KMS-11 (cell line): Measurements from ENCODE around the gene FOCAD.

Source experiments
- H2AFZ ChIP-seq: fragments of 200-600 bp; sonication (generic); 2 replicates; pipeline ENCODE4 v1.6.1; 2016; ENCODE audit warnings: antibody characterized with exemption, mixed run types, low read depth
- H3K27ac ChIP-seq: fragments of 200-600 bp; sonication (generic); 2 replicates; pipeline ENCODE4 v1.6.1; 2016; ENCODE audit warnings: mild to moderate bottlenecking, mixed run types
- H3K27me3 ChIP-seq: fragments of 200-600 bp; sonication (generic); 2 replicates; pipeline ENCODE4 v1.6.1; 2017; ENCODE audit warnings: mild to moderate bottlenecking, low read depth, mixed run types, moderate library complexity; ENCODE audit not compliant: insufficient read depth
- H3K36me3 ChIP-seq: fragments of 200-600 bp; sonication (generic); 2 replicates; pipeline ENCODE4 v1.6.1; 2017; ENCODE audit warnings: mild to moderate bottlenecking, mixed run types; ENCODE audit not compliant: insufficient read depth
- H3K4me1 ChIP-seq: fragments of 200-600 bp; sonication (generic); 2 replicates; pipeline ENCODE4 v1.6.1; 2016; ENCODE audit warnings: mild to moderate bottlenecking, low read depth, mixed run types; ENCODE audit not compliant: poor library complexity, severe bottlenecking
- H3K4me2 ChIP-seq: fragments of 200-600 bp; sonication (generic); 2 replicates; pipeline ENCODE4 v1.7.0; 2016; ENCODE audit warnings: mild to moderate bottlenecking, mixed run types
- H3K4me3 ChIP-seq: fragments of 200-600 bp; sonication (generic); IDR thresholded peaks from 2 replicates; pipeline ENCODE4 v1.6.1; 2017; ENCODE audit warnings: low read depth, low read length, mixed read lengths; ENCODE audit not compliant: insufficient read depth
- H3K79me2 ChIP-seq: fragments of 200-600 bp; sonication (generic); 2 replicates; pipeline ENCODE4 v1.6.1; 2016; ENCODE audit warnings: low read depth, mixed run types; ENCODE audit not compliant: insufficient read depth
- H3K9ac ChIP-seq: fragments of 200-600 bp; sonication (generic); 2 replicates; pipeline ENCODE4 v1.6.1; 2016; ENCODE audit warnings: mild to moderate bottlenecking, mixed run types
- H4K20me1 ChIP-seq: fragments of 200-600 bp; sonication (generic); 2 replicates; pipeline ENCODE4 v1.6.1; 2016; ENCODE audit warnings: mild to moderate bottlenecking, mixed run types; ENCODE audit not compliant: insufficient read depth
- TF ChIP-seq, protein P1 (sequence below): fragments of 200-600 bp; sonication (generic); conservative IDR thresholded peaks from 2 replicates; pipeline ENCODE4 v1.6.1; 2017; ENCODE audit warnings: low read depth, mild to moderate bottlenecking, antibody characterized with exemption, low read length, moderate library complexity, mixed read lengths

FOCAD gene

DNA sequence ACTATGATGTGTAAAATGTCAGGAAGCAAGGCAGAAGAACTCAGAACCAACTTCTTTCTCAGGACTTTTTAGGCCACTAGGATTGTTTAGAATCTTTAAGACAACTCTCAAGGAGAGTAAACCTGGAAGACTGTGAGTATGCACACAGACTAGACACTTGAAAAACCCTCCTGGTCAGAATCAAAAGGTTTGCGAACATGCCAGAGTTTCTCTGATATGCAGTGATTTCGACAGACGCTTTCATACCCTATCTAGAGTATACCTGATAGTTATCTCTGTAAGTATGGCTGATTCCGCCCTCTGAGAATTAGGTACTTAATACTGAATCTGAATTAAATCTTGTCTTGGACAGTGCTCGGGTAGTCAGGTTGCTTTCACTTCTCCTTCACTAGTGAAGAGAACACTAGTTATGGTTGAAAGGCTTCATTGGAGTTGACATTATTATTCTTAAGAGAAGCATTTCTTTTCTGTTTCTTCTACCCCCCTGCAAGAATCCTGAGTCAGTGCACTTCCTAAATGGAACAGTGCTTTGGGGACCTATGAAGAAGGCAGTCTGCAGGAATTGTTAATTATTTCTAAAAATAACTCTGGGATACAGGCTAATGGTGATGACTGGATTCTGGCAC is 189.3 kb downstream of the FOCAD start:
- Histone ChIP-seq H3K27me3 (no peaks in the 10 kb centered on the region), H3K79me2 (no peaks in the 10 kb centered on the region), H3K4me3 (no peak overlapping the region), H3K4me2 (no peak overlapping the region), H2AFZ (no peak overlapping the region), H3K9ac (no peak overlapping the region), H3K36me3 (no peaks in the 10 kb centered on the region), H3K4me1 (peaks cover 19% of the 10 kb centered on the region), H3K27ac (no peak overlapping the region), H4K20me1 (no peaks in the 10 kb centered on the region)
- TF ChIP-seq, protein P1, sequence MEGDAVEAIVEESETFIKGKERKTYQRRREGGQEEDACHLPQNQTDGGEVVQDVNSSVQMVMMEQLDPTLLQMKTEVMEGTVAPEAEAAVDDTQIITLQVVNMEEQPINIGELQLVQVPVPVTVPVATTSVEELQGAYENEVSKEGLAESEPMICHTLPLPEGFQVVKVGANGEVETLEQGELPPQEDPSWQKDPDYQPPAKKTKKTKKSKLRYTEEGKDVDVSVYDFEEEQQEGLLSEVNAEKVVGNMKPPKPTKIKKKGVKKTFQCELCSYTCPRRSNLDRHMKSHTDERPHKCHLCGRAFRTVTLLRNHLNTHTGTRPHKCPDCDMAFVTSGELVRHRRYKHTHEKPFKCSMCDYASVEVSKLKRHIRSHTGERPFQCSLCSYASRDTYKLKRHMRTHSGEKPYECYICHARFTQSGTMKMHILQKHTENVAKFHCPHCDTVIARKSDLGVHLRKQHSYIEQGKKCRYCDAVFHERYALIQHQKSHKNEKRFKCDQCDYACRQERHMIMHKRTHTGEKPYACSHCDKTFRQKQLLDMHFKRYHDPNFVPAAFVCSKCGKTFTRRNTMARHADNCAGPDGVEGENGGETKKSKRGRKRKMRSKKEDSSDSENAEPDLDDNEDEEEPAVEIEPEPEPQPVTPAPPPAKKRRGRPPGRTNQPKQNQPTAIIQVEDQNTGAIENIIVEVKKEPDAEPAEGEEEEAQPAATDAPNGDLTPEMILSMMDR, result no peak

DNA sequence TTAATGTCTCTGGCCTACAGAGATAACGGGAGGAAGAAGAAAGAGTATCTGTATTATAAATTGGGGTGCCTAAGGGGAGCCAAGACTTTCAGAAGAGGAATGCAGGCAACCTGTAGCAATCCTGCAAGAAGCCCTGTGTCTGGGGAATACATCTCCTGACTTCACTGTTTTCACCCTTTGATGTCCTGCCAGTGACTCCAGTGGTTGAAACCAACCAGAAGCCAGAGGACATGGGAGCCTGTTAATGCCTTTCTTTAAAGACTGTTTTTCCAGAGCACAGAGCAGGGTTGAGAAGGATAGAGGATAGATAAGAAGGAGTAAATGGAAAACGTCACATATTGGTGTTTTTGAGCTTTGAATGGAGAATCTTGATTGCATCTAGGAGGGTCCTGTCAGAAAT is 196.2 kb downstream of the FOCAD start:
- H3K4me3 ChIP-seq, result no peak overlapping the region
- H3K27ac ChIP-seq, result no peak overlapping the region
- H3K9ac ChIP-seq, result no peak overlapping the region
- H3K4me2 ChIP-seq, result no peak overlapping the region
- TF ChIP-seq, protein P1, result no peak
- no peaks in the 10 kb centered on the region for H3K79me2 ChIP-seq
- no peaks in the 10 kb centered on the region for H3K4me1 ChIP-seq
- H3K27me3 ChIP-seq, result no peaks in the 10 kb centered on the region
- H4K20me1 ChIP-seq, result no peaks in the 10 kb centered on the region
- no peak overlapping the region for H2AFZ ChIP-seq
- H3K36me3 ChIP-seq, result no peaks in the 10 kb centered on the region

GRCh38 chr9:20880675-20881074 is 196.6 kb downstream of the FOCAD start:
- Histone ChIP-seq H3K79me2 (no peaks in the 10 kb centered on the region), H3K4me1 (no peaks in the 10 kb centered on the region), H3K36me3 (no peaks in the 10 kb centered on the region), H4K20me1 (no peaks in the 10 kb centered on the region), H3K27me3 (no peaks in the 10 kb centered on the region), H3K4me2 (no peak overlapping the region), H3K9ac (no peak overlapping the region), H3K4me3 (no peak overlapping the region), H2AFZ (no peak overlapping the region), H3K27ac (no peak overlapping the region)
- TF ChIP-seq, protein P1, result no peak

DNA sequence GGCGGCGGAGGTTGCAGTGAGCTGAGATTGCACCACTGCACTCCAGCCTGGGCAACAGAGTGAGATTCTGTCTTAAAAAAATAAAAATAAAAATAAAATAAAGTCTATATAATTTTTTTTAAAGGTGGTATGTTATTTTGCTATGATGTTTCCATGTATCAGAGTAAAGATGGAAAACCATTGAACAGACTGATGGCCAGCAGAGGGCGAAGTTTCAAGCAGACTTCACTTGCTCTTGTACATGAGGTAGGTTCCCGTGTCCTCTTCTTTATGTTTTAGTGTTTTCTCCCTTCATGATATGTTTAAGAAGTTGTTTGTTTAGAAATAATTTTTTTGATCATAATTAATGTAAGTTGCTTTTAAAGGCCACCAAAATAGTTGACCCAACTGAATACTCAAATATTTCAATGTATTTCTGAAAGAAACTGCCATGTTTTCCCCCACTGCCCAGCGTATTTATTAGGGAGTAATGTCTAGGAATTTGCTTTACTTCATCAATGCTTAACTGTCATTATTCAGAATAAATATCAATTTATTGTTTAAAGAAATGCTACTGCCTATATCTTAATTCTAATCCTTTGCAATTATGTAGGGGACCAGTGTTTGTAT is 201.0 kb downstream of the FOCAD start:
- no peaks in the 10 kb centered on the region for H3K79me2 ChIP-seq

More for the DNA sequence above, 201.0 kb downstream of the FOCAD start:
- H3K9ac ChIP-seq, result no peak overlapping the region
- H3K4me3 ChIP-seq, result no peak overlapping the region
- H3K4me2 ChIP-seq, result no peak overlapping the region
- no peak overlapping the region for H3K27ac ChIP-seq
- TF ChIP-seq, protein P1, result peak; percentile 59
- no peaks in the 10 kb centered on the region for H3K4me1 ChIP-seq
- H3K36me3 ChIP-seq, result no peaks in the 10 kb centered on the region
- no peaks in the 10 kb centered on the region for H4K20me1 ChIP-seq
- no peaks in the 10 kb centered on the region for H3K27me3 ChIP-seq
- no peak overlapping the region for H2AFZ ChIP-seq
